ENCODE results near the gene GPR34. TPM values are rescaled to one million over a fixed set of nuclear protein-coding genes. Genes with fewer than 3 reads are reported as not detected.

Gene GPR34
- total and polyA plus RNA-seq, 2 of the 4 experiments (the other 2 are of a cell fraction) = not detected

DNA sequence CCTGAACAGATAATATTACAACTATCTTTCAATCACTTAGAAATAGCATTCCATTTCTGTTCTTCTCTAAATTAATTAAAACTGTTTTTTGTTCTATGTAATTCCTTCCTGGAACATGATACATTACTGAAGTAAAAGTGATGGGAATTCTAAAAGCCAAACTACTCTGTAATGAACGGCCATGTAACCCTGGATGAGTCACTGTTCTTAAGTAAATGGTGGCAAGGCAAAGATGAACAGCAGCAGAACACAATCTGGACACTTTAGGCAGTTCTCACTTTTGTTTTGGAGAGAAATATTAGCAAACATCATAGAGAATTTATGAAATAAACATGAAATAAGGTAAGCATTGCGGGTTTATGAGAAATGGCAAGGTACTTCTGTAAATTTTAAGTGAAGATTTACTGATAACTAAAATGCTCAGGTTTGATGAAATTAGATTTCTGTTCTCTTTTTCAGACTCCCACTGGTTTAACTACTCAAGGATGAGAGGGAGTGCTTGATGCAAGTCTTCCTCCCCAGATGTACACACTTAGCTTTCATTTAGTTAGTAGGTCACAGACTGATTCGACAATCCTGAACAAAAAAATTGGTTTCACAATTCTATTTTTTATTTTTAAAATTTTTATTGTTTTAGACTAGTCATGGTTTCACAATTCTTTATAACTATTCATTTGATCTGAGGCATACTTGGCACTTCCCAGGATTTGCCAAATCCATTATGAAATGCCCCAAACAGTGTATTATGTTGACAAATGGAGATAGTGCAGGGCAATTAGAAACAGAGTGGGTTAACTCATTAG, 34.2 kb downstream of the GPR34 start:
- dilution Hi-C loops (cut with HindIII; ENCODE audit: low sequenced_read_pairs, unreplicated experiment) = no loop called here
- WGBS, 2 experiments (ENCODE audit: extremely low coverage in 2 of 2, insufficient read length in 1 of 2) = no CpG with 5 or more reads among the region's 3 CpGs
- no peak overlapping the region for H4K8ac ChIP-seq (ENCODE audit: low read depth in 2 of 2, low read length in 2 of 2)
- no peak for TF ChIP-seq SMC3 (IDR thresholded peaks at IDR 0.05; ENCODE audit: low read depth, low read length)
- no peak for TF ChIP-seq NFE2L2 (IDR thresholded peaks at IDR 0.05; ENCODE audit: low read depth, low read length)
- no peak for TF ChIP-seq CEBPB (IDR thresholded peaks at IDR 0.05; ENCODE audit: low read depth, low read length)
- TF ChIP-seq MAFK (IDR thresholded peaks at IDR 0.05; ENCODE audit: low read depth, low read length) = no peak
- no peak for TF ChIP-seq MXI1 (IDR thresholded peaks at IDR 0.05; ENCODE audit: borderline replicate concordance, low read depth, low read length)
- no peak for TF ChIP-seq MAZ (IDR thresholded peaks at IDR 0.05; ENCODE audit: borderline replicate concordance, low read depth, low read length)
- TF ChIP-seq, protein P1, sequence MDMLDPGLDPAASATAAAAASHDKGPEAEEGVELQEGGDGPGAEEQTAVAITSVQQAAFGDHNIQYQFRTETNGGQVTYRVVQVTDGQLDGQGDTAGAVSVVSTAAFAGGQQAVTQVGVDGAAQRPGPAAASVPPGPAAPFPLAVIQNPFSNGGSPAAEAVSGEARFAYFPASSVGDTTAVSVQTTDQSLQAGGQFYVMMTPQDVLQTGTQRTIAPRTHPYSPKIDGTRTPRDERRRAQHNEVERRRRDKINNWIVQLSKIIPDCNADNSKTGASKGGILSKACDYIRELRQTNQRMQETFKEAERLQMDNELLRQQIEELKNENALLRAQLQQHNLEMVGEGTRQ (IDR thresholded peaks at IDR 0.05; ENCODE audit: low read depth, low read length) = no peak
- TF ChIP-seq, protein P2, sequence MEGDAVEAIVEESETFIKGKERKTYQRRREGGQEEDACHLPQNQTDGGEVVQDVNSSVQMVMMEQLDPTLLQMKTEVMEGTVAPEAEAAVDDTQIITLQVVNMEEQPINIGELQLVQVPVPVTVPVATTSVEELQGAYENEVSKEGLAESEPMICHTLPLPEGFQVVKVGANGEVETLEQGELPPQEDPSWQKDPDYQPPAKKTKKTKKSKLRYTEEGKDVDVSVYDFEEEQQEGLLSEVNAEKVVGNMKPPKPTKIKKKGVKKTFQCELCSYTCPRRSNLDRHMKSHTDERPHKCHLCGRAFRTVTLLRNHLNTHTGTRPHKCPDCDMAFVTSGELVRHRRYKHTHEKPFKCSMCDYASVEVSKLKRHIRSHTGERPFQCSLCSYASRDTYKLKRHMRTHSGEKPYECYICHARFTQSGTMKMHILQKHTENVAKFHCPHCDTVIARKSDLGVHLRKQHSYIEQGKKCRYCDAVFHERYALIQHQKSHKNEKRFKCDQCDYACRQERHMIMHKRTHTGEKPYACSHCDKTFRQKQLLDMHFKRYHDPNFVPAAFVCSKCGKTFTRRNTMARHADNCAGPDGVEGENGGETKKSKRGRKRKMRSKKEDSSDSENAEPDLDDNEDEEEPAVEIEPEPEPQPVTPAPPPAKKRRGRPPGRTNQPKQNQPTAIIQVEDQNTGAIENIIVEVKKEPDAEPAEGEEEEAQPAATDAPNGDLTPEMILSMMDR (conservative IDR thresholded peaks at IDR 0.05; ENCODE audit: low read depth, low read length) = no peak
- no peak for TF ChIP-seq RCOR1 (IDR thresholded peaks at IDR 0.05; ENCODE audit: insufficient replicate concordance, low read length)
- no peak for TF ChIP-seq CHD1 (IDR thresholded peaks at IDR 0.05; ENCODE audit: low read depth, low read length)
- no peak for TF ChIP-seq POLR2A (IDR thresholded peaks at IDR 0.05; ENCODE audit: low read depth, low read length)
- no peak for TF ChIP-seq BHLHE40 (IDR thresholded peaks at IDR 0.05; ENCODE audit: low read depth, low read length)
- TF ChIP-seq FOS (IDR thresholded peaks at IDR 0.05; ENCODE audit: low read depth, low read length) = no peak; the same call in 1 of the 2 replicates
- no peak for TF ChIP-seq RAD21 (IDR thresholded peaks at IDR 0.05; ENCODE audit: low read length)
- no peak for TF ChIP-seq RFX5 (IDR thresholded peaks at IDR 0.05; ENCODE audit: low read depth, low read length)

More for the DNA sequence above, 34.2 kb downstream of the GPR34 start:
- BruUV-seq (replicated peaks) = no TSS peak
- peaks cover 3% of the 10 kb centered on the region; the same call in 1 of the 2 replicates for H3K9me3 ChIP-seq (ENCODE audit: control insufficient read depth, insufficient read depth, low read length)
- ChIA-PET POLR2A (ENCODE audit: unreplicated experiment) (no interaction called here), CTCF (no interaction called here)
- no peak overlapping the region for H2AK9ac ChIP-seq (replicated peaks; ENCODE audit: low read depth, low read length, poor library complexity)
- no peak overlapping the region for H3K14ac ChIP-seq (replicated peaks; ENCODE audit: low read depth, low read length)
- H3K9ac ChIP-seq (ENCODE audit: low read depth, low read length) = no peak overlapping the region
- H4K91ac ChIP-seq (ENCODE audit: insufficient read depth, low read depth, low read length) = no peak overlapping the region
- peak; percentile 78 for ATAC-seq (ENCODE audit: low read depth)
- no peak overlapping the region for H2BK5ac ChIP-seq (ENCODE audit: low read depth, low read length, poor library complexity, severe bottlenecking)
- no peaks in the 10 kb centered on the region for H3K36me3 ChIP-seq (ENCODE audit: control insufficient read depth, insufficient read depth, low read length)
- in situ Hi-C loops (cut with MboI; ENCODE audit: low sequenced_read_pairs) (no loop called here), intact Hi-C loops (cut with micrococcal nuclease) (no loop called here)
- H3K18ac ChIP-seq (ENCODE audit: low read depth, low read length) = no peak overlapping the region
- H4K20me1 ChIP-seq (ENCODE audit: insufficient read depth, low read length) = no peaks in the 10 kb centered on the region
- H4K5ac ChIP-seq (ENCODE audit: low read depth, low read length) = no peak overlapping the region
- H2BK20ac ChIP-seq (ENCODE audit: low read depth, low read length) = no peak overlapping the region
- H2BK120ac ChIP-seq (ENCODE audit: low read depth, low read length) = no peak overlapping the region
- DNase-seq = peak; percentile 61
- H3K4ac ChIP-seq (ENCODE audit: low read depth, low read length) = no peak overlapping the region
- no peaks in the 10 kb centered on the region for H3K9me1 ChIP-seq (ENCODE audit: insufficient read depth, low read length)
- H2AFZ ChIP-seq (replicated peaks; ENCODE audit: low read length, poor library complexity) = no peak overlapping the region
- no peak overlapping the region for H3K4me3 ChIP-seq (ENCODE audit: insufficient read depth, low read depth, low read length)
- H3K23ac ChIP-seq (ENCODE audit: low read depth, low read length) = no peak overlapping the region
- no peaks in the 10 kb centered on the region; the same call in 1 of the 2 replicates for H3K27me3 ChIP-seq (ENCODE audit: control insufficient read depth, insufficient read depth, low read length)
- H3K4me2 ChIP-seq (ENCODE audit: low read depth, low read length) = no peak overlapping the region
- H2BK15ac ChIP-seq (ENCODE audit: low read depth, low read length) = no peak overlapping the region
- H3K79me1 ChIP-seq (ENCODE audit: low read depth in 1 of 2, low read length in 2 of 2) = no peaks in the 10 kb centered on the region
- H3K56ac ChIP-seq (ENCODE audit: extremely low read depth, insufficient read depth, low read length) = no peak overlapping the region
- no peak overlapping the region for H3K27ac ChIP-seq (ENCODE audit: insufficient read depth, low read length)
- no peak overlapping the region for H2AK5ac ChIP-seq (ENCODE audit: low read depth, low read length)
- H3K4me1 ChIP-seq (ENCODE audit: control insufficient read depth, insufficient read depth, low read length) = peaks cover 1% of the 10 kb centered on the region; the same call in 1 of the 2 replicates
